ENCODE data around the gene ZDHHC17.
"Not testable (repeated sequence)": the region's sequence is repeated elsewhere in the genome, so short reads cannot be mapped to it uniquely, and the experiment has no call there.

ZDHHC17 gene

DNA sequence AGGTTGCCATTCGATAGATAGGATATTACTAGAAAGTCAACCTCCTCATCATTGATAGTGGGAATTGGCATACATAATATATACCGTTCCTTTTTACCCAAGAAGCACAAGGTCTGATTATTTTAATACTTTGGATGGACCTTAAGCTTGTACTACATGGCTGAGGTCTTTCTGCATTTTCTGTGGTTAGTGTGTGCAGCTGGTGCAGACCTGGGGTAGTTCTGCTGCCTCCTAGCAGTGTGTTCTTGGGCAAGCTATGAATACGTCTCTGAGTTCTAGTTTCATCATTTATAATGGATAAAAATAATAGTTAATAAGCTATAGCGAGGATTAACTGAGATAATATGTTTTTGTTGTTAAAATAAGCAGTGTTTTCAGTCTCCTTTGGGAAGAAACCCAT lies 2.2 kb downstream of the ZDHHC17 start:
- no peak for DNase-seq (ENCODE audit: low spot score)

DNA sequence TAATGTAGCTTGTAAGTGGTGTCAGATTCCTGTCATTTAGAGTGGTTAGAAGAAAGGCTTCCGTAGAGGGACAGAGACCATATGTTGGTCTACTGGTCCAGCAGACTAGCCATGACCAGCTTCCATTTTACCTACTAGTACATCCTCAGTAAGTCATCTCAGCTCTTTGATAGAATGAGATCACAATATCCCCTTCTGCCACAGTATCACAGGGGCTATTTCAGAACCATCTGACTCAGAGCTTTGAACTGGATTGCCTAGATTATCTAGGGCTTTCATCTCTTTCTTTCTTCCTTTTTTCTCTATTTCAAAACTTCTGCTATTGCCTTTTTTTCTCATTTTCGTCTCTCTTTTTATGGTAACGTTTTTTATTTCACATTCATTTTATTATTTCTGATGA lies 4.7 kb downstream of the ZDHHC17 start:
- DNase-seq (ENCODE audit: low spot score), result no peak

GRCh38 chr12:76777765-76778216 lies 13.9 kb downstream of the ZDHHC17 start:
- DNase-seq (ENCODE audit: low spot score), result no peak

DNA sequence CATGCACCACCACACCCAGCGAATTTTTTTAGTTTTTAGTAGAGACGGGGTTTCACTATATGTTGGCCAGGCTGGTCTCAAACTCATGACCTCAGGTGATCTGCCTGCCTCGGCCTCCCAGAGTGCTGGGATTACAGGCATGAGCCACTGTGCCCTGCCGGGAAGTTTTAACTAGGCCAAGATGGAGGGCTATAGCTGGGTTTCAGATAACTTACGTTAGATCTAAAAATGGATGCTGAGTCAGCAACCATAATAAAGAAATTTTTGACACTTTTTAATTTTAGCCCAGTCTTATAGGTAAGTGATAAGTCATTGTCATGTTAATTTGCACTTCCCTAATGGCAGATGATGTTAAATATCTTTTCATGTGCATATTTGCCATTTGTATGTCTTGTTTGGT lies 14.4 kb downstream of the ZDHHC17 start:
- no peak for DNase-seq (ENCODE audit: low spot score)

DNA sequence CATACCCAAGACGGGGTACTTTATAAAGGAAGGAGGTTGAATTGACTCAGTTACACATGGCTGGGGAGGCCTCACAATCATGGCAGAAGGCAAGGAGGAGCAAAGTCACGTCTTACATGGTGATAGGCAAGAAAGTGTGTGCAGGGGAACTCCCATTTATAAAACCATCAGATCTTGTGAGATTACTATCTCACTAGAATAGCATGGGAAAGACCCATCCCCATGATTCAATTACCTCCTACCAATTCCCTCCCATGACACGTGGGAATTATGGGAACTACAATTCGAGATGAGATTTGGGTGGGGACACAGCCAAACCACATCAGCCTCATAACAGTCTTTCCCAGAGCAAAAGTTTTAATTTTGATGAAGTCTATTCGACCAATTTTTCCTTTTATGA lies 15.4 kb downstream of the ZDHHC17 start:
- DNase-seq (ENCODE audit: low spot score), result not testable (repeated sequence)

- peak; percentile 92 for DNase-seq (ENCODE audit: low spot score)
Observed at GRCh38 chr12:76781321-76781720, 17.4 kb downstream of the ZDHHC17 start.

GRCh38 chr12:76782526-76782925 lies 18.6 kb downstream of the ZDHHC17 start:
- peak; percentile 29 for DNase-seq (ENCODE audit: low spot score)

DNA sequence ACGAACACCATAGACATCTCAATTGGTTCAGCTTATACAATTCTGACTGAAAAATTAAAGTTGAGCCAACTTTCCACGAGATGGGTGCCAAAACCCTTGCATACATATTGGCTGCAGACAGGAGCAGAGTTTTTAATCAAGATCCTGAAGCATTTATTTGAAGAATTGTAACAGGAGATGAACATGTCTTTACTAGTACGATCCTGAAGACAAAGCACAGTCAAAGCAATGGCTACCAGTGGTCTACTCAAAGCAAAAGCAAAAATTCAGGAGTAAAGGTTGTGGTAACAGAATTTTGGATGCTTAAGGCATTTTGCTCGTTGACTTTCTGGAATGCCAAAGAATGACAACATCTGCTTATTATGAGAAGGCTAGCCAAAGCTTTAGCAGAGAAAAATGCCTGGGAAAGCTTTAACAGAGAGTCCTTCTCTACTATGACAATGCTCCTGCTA lies 20.7 kb downstream of the ZDHHC17 start:
- no peak for DNase-seq (ENCODE audit: low spot score)

GRCh38 chr12:76785407-76785806 lies 21.5 kb downstream of the ZDHHC17 start:
- no peak for DNase-seq (ENCODE audit: low spot score)

DNA sequence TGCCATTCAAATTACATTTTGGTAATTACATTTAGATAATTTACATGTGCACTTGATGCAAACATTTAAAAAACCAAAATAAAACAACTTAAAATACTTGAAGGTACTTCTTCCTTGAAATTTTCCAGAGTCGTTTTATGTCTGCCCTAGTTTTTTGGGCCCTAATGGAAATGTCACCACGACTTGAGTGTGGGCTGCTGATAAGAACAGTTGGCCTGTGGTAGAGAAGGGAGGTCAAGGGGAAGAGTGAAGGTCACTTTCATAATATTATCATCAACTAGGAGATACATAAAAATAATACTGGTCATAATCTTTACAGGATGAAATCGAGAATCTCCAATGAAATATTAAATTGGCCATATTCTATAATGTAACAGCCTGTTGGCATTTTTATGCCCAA lies 23.1 kb downstream of the ZDHHC17 start:
- DNase-seq (ENCODE audit: low spot score), result peak; percentile 27

GRCh38 chr12:76787689-76788088 lies 23.8 kb downstream of the ZDHHC17 start:
- DNase-seq (ENCODE audit: low spot score), result no peak

DNA sequence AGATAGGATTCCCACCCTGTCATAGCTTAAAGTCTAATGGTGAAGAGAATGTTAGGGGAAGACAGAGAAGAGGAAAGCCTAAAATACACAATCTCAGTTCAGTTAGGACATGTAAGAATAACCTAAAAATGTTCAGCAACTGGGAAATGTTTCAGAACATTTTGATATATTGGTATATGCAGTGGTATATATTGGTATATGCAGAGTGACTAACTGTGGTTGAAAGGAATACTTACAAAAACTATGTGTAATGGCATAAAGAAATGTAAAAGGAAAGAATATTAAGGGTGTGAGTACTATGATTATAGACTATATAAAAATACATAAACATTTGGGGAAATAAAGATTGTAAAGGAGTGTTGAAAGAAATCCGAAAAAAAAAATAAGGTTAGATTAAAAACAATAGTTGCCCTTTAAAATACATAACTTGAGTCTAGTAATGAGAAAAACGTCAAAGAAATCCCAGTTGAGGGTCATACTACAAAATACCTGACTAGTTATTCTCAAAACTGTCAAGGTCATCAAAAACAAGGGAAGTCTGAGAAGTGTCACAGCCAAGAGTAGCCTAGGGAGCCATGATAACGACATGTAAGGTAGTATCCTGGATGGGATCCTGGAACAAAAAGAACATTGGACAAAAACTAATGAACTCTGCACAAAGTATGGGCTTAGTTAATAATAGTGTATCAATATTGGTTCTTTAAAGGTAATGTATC lies 25.6 kb downstream of the ZDHHC17 start:
- no peak for DNase-seq (ENCODE audit: low spot score)

- DNase-seq (ENCODE audit: low spot score), result peak; percentile 75
Observed at GRCh38 chr12:76790564-76791552, 26.9 kb downstream of the ZDHHC17 start.

DNA sequence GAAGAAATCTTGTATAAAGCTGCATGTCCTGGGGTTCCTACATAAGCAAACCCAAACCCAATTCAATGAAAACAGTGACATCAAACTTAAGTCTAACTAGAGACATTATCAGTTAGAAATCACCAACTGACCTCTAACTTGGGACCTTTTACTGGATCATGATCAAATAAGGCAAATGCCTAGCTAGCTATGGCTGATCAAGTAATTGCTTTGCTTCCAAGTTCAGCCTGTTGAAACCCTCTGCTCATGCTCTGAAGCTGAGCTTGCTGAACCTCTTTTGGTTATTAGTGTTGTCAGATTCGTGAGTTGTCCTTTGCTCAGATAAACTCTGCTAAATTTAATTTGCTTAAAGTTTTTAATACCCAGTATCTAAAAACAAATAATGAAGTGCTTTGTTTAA lies 28.9 kb downstream of the ZDHHC17 start:
- DNase-seq (ENCODE audit: low spot score), result no peak

DNA sequence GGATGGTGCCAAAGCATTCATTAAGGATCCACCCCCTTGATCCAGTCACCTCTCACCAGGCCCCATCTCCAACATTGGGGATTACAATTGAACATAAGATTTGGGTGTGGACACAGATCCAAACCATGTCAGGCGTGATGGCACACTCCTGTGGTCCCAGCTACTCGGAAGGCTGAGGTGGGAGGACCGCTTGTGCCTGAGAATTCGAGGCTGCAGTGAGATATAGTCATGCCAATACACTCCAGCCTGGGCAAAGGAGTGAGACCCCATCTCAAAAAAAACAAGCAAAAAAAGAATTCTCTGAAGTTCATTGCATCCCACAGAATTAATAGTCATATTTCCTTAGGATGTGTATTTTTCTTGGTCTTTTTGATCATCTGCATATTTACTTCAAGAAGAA lies 34.9 kb downstream of the ZDHHC17 start:
- no peak for DNase-seq (ENCODE audit: low spot score)

DNA sequence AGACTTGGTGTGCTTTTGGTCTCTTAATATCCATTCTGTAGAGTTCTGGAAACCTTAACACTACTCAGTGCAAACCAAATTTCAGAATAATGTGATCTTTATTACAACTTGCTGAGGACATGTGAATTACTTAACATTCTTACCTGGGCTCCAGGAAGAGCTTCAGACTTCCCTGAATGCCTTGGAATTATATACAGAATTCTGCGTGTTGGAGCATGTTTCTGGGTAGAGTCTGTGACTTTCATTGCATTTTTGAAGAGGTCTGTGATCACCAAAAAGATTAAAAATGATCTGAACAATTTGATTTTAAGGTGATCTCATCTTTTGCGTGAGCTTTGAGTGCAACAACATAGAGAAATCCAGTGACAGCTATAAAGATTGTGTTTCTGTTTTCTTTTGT lies 35.4 kb downstream of the ZDHHC17 start:
- no peak for DNase-seq (ENCODE audit: low spot score)

- DNase-seq (ENCODE audit: low spot score), result no peak
Observed at GRCh38 chr12:76802060-76802459, 38.1 kb downstream of the ZDHHC17 start.

- peak; percentile 39 for DNase-seq (ENCODE audit: low spot score)
Observed at GRCh38 chr12:76804435-76804976, 40.6 kb downstream of the ZDHHC17 start.

DNA sequence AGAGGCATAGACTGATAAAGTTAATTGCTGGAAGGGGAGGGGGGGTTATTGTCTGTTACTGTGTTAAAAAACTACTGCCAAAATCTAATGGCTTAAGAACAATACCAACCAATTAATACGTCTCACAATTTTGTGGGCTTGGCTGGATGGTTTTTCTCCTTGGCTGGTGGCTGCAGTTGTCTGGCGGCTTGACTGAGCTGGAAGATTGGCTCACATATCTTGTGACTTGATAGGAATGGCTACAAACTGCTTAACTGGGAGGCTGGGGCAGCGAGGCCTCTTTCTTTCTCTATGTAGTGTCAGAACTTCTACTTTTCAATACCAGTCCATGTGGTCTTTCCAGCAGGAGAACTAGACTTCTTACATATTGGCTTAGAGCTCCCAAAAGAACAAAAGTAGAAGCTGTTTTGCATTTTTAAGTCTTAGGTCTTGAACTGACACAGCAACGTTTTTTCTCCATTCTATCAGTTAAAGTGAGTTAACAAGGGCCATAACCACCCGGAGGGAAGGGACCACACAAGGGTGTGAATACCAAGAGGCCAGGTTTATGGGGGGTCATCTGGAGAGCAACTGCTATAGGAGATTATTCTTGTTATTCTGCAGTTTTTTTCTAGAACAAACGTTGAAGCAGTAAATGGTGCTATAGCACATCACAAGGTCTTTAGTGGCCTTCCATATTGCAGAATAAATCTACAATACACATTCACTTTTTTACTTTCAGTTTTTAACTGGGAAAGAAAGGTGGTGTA lies 46.9 kb downstream of the ZDHHC17 start:
- no peak for DNase-seq (ENCODE audit: low spot score)

GRCh38 chr12:76811976-76812375 lies 48.1 kb downstream of the ZDHHC17 start:
- DNase-seq (ENCODE audit: low spot score), result no peak

GRCh38 chr12:76813265-76813664 lies 49.4 kb downstream of the ZDHHC17 start:
- DNase-seq (ENCODE audit: low spot score), result no peak

- no peak for DNase-seq (ENCODE audit: low spot score)
Observed at GRCh38 chr12:76813972-76814371, 50.1 kb downstream of the ZDHHC17 start.
